Endodermal cell (in vitro differentiated cells): ENCODE data around the gene AP3S2. TPM values are rescaled to one million over a fixed set of nuclear protein-coding genes. Genes with fewer than 3 reads are reported as not detected.

Experiments
- DNase-seq: peaks from one replicate; pipeline ENCODE4 v3.0.0-alpha.2; 2017
- H3K27ac ChIP-seq: 2 replicates; pipeline ENCODE4 v1.5.1; 2013; ENCODE audit warnings: mild to moderate bottlenecking, low read depth, low read length, moderate library complexity
- H3K27me3 ChIP-seq: 2 replicates; pipeline ENCODE4 v1.6.1; 2013; ENCODE audit warnings: mild to moderate bottlenecking, low read length, moderate library complexity; ENCODE audit not compliant: insufficient read depth, control insufficient read depth, poor library complexity, severe bottlenecking
- H3K36me3 ChIP-seq: 2 replicates; pipeline ENCODE4 v1.7.0; 2013; ENCODE audit warnings: mild to moderate bottlenecking, low read length, moderate library complexity; ENCODE audit not compliant: control insufficient read depth, insufficient read depth
- H3K4me1 ChIP-seq: one replicate; pipeline ENCODE4 v1.7.0; 2013; ENCODE audit warnings: low read length; ENCODE audit not compliant: control insufficient read depth, insufficient read depth
- H3K4me3 ChIP-seq: 2 replicates; pipeline ENCODE4 v1.5.1; 2013; ENCODE audit warnings: mild to moderate bottlenecking, low read length, moderate library complexity
- H3K9ac ChIP-seq: 2 replicates; pipeline ENCODE4 v1.6.1; 2013; ENCODE audit warnings: mild to moderate bottlenecking, low read length, moderate library complexity; ENCODE audit not compliant: poor library complexity, severe bottlenecking; ENCODE audit errors: extremely low read depth
- H3K9me3 ChIP-seq: 2 replicates; pipeline ENCODE4 v1.6.1; 2013; ENCODE audit warnings: mild to moderate bottlenecking, low read length, moderate library complexity; ENCODE audit not compliant: control insufficient read depth
- H3K27ac Mint-ChIP-seq: 2 replicates; pipeline ENCODE4 v1.8.0; 2020; ENCODE audit warnings: mixed read lengths
- H3K27me3 Mint-ChIP-seq: 2 replicates; pipeline ENCODE4 v1.8.0; 2021; ENCODE audit warnings: mild to moderate bottlenecking, mixed read lengths; ENCODE audit not compliant: insufficient read depth
- H3K36me3 Mint-ChIP-seq: 2 replicates; pipeline ENCODE4 v1.8.0; 2020; ENCODE audit warnings: low read depth, mixed read lengths
- H3K4me1 Mint-ChIP-seq: 2 replicates; pipeline ENCODE4 v1.8.0; 2020; ENCODE audit warnings: mixed read lengths
- H3K4me3 Mint-ChIP-seq: 2 replicates; pipeline ENCODE4 v1.8.0; 2020; ENCODE audit warnings: mild to moderate bottlenecking, moderate library complexity, mixed read lengths
- H3K9me3 Mint-ChIP-seq: 2 replicates; pipeline ENCODE4 v1.8.0; 2020; ENCODE audit warnings: mild to moderate bottlenecking, mixed read lengths
- WGBS, 2 experiments: methylation state at CpG; one replicate each; pipeline versions ENCODE4 v1.1.5 to v1.1.7; 2013; ENCODE audit warnings: missing lambda C conversion rate in 2 of 2, mixed read lengths in 1 of 2; ENCODE audit not compliant: insufficient coverage in 1 of 2, insufficient read length in 1 of 2; 5-methylcytosine and 5-hydroxymethylcytosine counted together
- total RNA-seq, 2 donors: library from RNA; stranded (reverse); fragmentation: NEBNext Ultra II Directional in 1 of 2; extraction: Animal tissue kit (Norgen Biotek cat#: 25700) in 1 of 2; gene quantifications; 2 replicates in 1 of 2; 3 replicates in 1 of 2; pipeline ENCODE4 v1.2.1, GENCODE V29; 2021
- TF ChIP-seq, protein P1 (sequence below): fragments of 200-600 bp; sonication (generic); conservative IDR thresholded peaks from 2 replicates; pipeline ENCODE4 v1.5.0; 2021; ENCODE audit warnings: antibody characterized with exemption, mild to moderate bottlenecking

The AP3S2 gene
- total RNA-seq, 2 donors from 2014 or later, result 39.5 to 54.4 TPM

DNA sequence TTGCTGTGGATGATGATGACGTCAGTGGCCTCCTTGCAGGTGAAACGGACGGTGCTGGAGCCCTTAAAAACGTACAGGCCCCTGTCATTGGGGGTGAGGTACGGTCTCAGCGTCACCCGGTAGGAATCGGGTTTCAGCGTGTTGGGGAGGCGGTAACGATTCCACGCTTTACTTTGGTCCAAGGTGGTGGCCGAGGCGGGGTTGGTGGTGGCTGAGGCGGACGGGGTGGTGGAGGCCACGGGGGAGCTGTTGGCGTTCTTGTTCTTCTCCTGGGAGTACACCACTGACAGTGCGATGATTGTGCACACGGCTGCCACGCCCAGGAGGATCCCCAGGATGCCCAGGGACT is 87.6 kb downstream of the AP3S2 start:
- Mint-ChIP-seq H3K4me3 (no peak overlapping the region), H3K36me3 (no peaks in the 10 kb centered on the region), H3K9me3 (no peaks in the 10 kb centered on the region), H3K27me3 (peaks cover 7% of the 10 kb centered on the region), H3K27ac (no peak overlapping the region), H3K4me1 (peaks cover 12% of the 10 kb centered on the region)
- Histone ChIP-seq H3K27ac (no peak overlapping the region), H3K9ac (no peak overlapping the region), H3K4me1 (peaks cover 4% of the 10 kb centered on the region), H3K9me3 (no peaks in the 10 kb centered on the region), H3K4me3 (no peak overlapping the region), H3K27me3 (no peaks in the 10 kb centered on the region), H3K36me3 (no peaks in the 10 kb centered on the region)
- 88 to 90% methylated on average over 19 to 21 of the region's 21 CpGs for WGBS, 2 experiments
- no peak for DNase-seq
- TF ChIP-seq, protein P1, sequence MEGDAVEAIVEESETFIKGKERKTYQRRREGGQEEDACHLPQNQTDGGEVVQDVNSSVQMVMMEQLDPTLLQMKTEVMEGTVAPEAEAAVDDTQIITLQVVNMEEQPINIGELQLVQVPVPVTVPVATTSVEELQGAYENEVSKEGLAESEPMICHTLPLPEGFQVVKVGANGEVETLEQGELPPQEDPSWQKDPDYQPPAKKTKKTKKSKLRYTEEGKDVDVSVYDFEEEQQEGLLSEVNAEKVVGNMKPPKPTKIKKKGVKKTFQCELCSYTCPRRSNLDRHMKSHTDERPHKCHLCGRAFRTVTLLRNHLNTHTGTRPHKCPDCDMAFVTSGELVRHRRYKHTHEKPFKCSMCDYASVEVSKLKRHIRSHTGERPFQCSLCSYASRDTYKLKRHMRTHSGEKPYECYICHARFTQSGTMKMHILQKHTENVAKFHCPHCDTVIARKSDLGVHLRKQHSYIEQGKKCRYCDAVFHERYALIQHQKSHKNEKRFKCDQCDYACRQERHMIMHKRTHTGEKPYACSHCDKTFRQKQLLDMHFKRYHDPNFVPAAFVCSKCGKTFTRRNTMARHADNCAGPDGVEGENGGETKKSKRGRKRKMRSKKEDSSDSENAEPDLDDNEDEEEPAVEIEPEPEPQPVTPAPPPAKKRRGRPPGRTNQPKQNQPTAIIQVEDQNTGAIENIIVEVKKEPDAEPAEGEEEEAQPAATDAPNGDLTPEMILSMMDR, result no peak

DNA sequence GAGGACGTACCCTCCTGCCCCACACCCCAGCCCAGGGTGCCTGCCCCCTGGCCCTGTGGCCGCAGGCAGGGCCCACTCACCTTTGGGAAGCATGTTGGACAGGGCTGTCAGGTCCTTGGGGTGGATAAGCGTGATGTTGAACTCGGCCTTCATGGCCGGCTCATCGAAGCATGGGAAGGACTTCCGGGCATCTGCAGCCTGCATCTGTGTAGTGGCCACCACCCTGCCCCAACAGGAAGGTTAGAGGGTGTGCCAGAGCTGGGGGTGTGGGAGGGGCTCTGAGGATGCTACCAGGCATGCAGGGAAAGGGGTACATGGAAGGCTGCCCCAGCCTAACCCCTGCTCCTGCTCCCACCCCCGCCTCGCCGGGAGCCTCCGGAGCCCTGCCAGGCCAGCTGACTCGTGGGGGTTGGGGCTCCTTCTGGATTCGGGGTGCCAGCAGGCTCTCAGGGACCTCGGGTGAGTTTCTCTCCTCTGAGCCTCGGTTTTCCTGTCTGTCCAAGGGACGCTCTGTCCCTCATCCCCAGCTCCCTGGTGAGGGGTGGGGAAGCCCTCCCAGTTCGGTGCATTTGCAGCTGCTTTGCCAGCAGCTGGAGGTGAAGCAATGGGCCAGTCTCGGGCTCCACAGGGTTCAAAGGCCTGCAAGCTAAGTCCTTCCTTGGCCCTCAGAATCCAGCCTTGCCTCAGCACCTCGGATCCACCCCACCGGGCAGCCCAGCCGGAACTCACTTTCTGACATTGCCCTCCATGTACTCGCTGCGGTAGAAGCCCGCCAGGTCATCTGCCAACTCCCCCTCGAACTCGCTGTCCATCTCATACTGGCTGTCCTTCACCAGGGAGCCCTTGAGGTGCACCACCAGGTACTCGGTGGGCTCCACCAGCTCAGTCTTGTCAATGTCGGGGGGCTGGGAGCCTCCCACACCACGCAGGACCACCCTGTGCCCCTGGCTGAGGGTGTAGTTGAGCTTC is 88.3 kb downstream of the AP3S2 start:
- TF ChIP-seq, protein P1, result no peak
- whole genome bisulfite sequencing, 2 experiments, result 88 to 93% methylated on average over 8 to 29 of the region's 29 CpGs

DNA sequence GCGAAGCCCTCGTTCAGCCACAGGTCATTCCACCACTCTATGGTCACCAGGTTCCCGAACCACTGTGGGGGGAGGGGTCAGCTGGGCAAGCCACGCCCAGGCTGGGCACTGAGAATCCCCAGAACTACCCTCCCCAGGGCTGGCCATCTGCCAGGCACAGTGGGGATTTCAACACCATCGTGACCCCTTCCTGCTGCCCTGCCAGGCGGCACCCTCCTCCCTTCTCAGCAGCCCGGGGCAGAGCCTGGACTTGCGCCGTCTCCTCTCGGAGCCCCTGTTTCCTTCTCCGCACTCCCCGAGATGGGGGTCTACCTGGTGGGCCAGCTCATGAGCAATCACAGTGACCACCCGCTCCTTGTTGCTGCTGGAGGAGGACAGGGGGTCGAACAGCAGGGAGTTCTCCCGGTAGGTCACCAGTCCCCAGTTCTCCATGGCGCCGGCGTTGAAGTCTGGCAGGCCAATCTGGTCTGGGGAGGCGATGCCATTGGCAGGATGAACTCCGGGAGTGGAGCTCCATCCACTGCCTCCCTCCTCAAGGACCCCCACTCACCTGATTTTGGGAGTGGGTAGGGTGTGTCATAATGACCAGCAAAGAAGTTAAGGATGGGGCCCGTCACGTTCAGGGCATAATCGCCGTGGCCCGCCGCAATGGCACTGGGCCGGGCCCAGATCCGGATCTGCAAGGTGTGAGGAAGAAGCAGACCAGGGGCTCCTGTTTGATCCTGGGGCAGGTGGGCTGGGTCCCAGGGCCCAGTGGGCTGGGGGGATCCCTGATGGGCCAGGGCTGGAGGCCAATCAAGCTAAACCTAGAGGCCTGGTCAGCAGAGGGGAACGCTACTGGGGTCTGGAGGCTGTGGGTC is 89.6 kb downstream of the AP3S2 start:
- no peaks in the 10 kb centered on the region for H3K36me3 ChIP-seq
- no peaks in the 10 kb centered on the region for H3K4me1 ChIP-seq
- no peak overlapping the region for H3K27ac Mint-ChIP-seq
- no peak overlapping the region for H3K9ac ChIP-seq
- no peaks in the 10 kb centered on the region for H3K27me3 ChIP-seq
- TF ChIP-seq, protein P1, result no peak
- no peak overlapping the region for H3K4me3 ChIP-seq
- no peak for DNase-seq
- H3K27ac ChIP-seq, result no peak overlapping the region
- H3K9me3 Mint-ChIP-seq, result no peaks in the 10 kb centered on the region
- H3K9me3 ChIP-seq, result no peaks in the 10 kb centered on the region
- peaks cover 9% of the 10 kb centered on the region for H3K27me3 Mint-ChIP-seq
- H3K36me3 Mint-ChIP-seq, result no peaks in the 10 kb centered on the region
- H3K4me1 Mint-ChIP-seq, result peaks cover 12% of the 10 kb centered on the region
- WGBS, 2 experiments, result 90 to 93% methylated on average over 20 to 29 of the region's 29 CpGs
- H3K4me3 Mint-ChIP-seq, result no peak overlapping the region

More for the DNA sequence above, 88.3 kb downstream of the AP3S2 start:
- no peaks in the 10 kb centered on the region for H3K9me3 ChIP-seq
- no peaks in the 10 kb centered on the region for H3K36me3 ChIP-seq
- H3K27ac Mint-ChIP-seq, result no peak overlapping the region
- peaks cover 4% of the 10 kb centered on the region for H3K4me1 ChIP-seq
- no peak for DNase-seq
- no peak overlapping the region for H3K4me3 Mint-ChIP-seq
- H3K4me1 Mint-ChIP-seq, result peaks cover 12% of the 10 kb centered on the region
- no peak overlapping the region for H3K9ac ChIP-seq
- H3K36me3 Mint-ChIP-seq, result no peaks in the 10 kb centered on the region
- no peak overlapping the region for H3K4me3 ChIP-seq
- peaks cover 5% of the 10 kb centered on the region for H3K27me3 Mint-ChIP-seq
- no peaks in the 10 kb centered on the region for H3K27me3 ChIP-seq
- no peaks in the 10 kb centered on the region for H3K9me3 Mint-ChIP-seq
- H3K27ac ChIP-seq, result no peak overlapping the region
